NCI-H526 (cell line): Measurements from ENCODE around the gene OBP2B.
"Not testable (repeated sequence)": the region's sequence is repeated elsewhere in the genome, so short reads cannot be mapped to it uniquely, and the experiment has no call there.

Experiments used
- DNase-seq, 2 experiments: peaks; one replicate each; lab custom pipeline; 2025; lab: John Stamatoyannopoulos, UW

OBP2B gene

DNA sequence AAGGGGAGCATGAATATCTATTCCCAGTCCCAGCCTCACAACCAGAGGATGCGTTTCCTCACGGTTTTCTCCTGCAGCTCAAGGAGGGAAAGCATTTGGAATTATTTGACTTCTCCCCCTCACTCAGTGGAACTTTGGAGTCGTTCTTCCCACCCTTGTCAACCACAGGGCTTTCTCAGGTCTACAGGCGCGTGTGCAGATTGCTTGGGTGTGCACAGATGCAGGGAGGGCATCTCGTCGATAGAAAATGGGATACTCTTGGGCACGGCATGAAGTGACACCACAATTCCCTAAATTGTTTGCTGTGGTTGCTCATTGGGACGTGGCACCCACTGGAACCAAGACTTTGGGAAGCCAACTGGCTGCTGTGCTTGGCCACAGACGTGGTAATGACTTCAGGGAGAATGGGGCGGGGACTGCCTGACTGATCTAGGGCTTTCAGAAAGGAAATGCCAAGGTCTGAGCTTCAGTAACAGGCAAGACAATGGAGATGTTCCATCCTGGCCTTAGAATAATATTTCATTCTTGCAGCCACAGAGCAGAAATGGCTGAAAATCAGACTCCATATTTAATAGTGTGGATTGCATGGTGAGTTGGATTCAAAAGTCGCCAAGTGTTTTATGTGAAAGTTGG lies 12.2 kb upstream of the OBP2B start:
- DNase-seq, result no peak

DNA sequence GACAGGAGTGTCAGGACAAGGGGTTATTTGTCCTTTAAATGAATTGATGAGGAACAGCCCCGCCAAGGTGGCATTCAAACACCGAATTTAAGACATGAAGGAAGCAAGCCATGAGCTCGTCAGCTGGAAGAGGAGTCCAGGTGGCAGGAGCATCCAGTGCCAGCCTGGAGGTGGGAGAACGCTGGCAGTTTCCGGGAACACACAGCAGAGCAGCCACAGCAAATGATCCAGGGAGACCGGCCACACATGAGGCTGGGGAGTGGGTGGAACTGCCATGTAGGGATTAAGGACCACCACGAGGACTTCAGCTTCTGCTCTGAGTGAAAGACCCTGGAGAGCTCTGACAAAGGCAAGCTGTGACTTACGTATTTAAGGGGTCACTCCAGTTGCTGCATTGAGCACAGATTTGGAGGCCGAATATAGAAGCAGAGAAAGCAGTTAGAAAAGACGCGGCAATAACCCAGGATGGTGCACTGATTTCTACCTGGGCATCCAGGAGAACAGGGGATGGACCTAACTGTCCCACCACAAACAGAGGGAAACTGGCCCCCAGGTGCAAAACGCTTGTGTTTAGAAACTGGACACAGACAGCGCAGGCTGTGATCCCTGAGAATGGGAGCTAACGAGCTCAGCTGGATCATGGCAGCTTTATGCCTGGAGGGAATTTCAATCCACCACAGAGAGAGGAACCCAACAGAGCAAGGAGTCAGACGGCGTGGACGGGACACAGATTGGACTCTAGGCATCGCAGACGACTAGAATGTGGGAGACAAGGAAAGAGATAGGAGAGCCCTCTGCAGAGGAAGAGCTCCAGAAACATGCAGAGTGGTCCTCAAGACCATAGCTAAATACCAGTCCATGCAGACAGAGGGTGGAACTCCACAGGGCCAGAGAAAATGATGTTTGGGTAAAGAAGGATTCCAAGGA lies 9.3 kb upstream of the OBP2B start:
- DNase-seq, result not testable (repeated sequence)

- not testable (repeated sequence) for DNase-seq
These were observed 8.4 kb upstream of the OBP2B start for GRCh38 chr9:133217333-133217988.

DNA sequence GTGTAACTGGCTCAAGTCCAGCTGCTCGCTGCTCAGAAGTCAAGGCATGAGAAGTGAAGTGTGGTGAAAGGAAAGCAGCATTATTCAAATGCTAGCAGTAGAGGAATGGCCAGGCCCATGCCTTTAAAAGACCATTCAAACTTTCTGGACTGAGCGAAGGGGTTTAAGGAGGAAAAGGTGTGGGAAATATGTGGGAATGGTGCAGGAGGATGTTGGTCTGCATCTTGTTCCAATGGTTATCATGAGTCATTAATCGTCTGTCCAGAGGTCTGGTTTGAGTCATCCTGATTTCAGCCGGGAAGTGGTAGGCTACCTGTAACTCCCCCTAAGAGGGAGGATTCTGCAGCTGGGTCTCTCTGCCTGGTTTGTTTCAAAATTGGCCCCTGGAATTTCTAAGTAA lies 5.2 kb upstream of the OBP2B start:
- DNase-seq, result not testable (repeated sequence)

DNA sequence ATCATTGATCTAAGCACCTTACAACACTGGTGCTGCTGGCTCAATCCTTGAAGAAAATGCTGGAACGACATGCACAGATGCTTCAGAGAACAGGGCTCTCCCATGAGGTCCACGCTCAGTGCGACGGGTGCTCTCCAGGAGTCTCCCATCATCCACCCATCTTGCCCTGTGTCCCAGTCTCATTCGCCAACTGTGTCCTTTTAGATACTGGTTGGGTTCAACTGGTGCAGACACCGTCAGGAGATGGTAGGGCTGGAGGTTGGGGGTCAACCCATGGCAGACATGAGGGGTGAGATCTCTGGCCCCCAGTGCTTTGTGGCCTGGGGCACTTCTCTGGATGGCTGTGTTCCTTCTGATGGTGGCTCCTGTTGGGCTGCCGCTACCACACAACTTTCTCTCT lies 1.6 kb upstream of the OBP2B start:
- DNase-seq, result no peak

- peak; percentile 23 to 32 for DNase-seq
These were observed 1.1 kb upstream of the OBP2B start for GRCh38 chr9:133210202-133210532.

DNA sequence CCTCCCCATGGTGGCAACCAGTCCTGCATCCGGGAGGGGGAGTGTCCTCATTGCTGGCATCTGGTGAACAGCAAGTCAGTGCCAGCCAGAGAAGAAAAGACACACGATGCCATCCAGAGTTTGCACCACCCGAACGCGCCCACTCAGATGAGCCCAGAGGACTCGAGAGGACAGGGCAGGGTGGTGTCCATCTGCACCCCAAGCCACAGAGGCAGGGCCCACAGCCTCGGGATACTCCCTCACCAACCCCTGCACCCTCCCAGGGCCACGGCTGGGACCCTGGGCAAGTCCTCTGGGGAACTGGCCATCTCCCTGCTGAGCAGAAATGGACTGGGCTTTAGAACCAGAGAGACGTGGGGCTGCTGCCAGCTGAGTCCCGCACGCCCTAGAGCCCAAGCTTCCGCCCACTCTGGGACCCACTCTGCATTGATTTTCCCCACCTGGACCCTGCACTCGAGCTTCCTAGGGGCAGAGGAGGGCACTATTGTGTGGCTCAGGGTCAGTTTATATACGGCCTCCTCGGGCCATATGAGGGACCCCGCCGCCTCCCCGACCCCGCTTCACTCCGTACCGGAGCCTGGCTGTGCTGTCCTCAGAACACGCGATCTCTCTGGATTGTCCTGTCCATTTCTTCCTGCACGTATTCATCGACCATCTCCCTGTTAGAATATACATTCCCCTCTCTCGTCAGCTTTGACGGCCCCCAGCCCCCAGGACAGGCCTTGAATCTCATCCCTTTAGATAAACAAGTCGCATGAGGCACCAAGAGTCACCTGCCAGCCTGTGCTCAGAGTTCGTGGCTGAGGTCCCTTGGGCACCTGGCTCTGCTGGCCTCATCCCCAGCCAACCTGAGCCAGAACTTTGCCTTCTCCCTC lies 514 bp upstream of the OBP2B start:
- not testable (repeated sequence) for DNase-seq

GRCh38 chr9:133208171-133208879 lies 725 bp downstream of the OBP2B start:
- not testable (repeated sequence) for DNase-seq

DNA sequence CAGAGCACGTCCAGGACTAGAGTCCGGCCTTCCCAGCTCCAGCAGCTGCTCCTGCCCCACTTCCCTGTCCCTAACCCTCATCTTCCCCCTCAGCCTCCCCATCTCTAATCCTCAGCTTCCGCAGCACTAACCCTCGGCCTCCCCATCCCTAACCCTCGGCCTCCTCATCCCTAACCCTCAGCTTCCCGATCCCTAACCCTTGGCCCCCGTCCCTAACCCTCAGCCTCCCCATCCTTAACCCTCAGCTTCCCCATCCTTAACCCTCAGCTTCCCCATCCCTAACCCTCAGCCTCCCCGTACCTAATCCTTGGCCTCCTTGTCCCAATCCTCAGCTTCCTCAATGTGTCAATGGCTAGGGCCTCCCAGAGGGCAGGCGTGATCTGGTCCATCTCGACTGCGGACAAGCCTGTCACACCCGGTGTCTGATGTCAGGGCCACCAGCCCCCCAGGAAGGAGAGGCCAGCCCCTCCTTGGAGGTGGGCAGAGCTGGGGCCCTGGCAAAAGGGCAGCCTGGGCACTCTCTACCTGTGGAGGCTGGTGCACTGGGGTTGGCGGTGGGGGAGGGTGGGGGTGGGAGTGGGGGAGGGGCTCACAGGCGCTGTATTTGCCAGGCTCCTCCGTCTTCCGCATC lies 1.4 kb downstream of the OBP2B start:
- DNase-seq, result no peak

- DNase-seq, result no peak
These were observed 2.0 kb downstream of the OBP2B start for GRCh38 chr9:133207021-133207531.

GRCh38 chr9:133205996-133206931 lies 2.8 kb downstream of the OBP2B start:
- DNase-seq, result no peak

DNA sequence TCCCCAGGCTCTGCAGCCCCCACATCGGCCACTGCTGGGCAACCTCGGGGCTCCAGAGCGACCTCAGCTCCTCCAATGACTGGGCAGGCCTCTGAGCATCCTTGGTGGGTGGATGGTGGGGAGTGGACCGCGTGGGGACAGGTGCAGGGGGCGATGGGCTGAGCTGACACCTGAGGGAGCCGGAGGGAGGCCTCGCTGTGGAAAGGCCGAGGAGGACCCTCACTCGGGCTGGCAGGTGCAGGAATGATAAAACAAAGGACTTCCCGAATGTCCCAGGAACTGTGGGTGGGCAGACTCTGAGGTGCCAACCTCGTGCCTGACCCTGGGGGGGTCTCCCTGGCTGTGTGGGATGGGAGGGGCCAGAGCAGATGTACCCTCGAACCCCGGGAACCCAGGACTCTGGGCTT lies 3.6 kb downstream of the OBP2B start:
- DNase-seq, result not testable (repeated sequence)

DNA sequence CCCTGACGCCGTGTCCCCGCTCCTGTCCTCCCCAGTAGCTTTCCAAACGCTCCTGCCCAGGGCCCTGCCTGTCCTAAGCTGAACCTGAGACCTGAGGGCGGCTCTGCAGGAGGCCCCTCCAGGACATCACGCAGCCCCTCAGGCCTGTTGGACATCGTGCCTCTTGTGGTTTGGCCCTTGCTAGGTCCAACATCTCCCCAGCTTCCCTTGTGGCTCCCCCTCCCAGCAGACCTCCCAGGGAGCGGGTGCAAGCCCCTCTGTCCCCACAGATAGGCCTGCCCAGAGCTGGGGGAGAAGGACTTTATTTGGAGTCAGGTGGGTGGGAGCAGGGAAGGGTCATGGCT lies 4.1 kb downstream of the OBP2B start:
- DNase-seq, result no peak

DNA sequence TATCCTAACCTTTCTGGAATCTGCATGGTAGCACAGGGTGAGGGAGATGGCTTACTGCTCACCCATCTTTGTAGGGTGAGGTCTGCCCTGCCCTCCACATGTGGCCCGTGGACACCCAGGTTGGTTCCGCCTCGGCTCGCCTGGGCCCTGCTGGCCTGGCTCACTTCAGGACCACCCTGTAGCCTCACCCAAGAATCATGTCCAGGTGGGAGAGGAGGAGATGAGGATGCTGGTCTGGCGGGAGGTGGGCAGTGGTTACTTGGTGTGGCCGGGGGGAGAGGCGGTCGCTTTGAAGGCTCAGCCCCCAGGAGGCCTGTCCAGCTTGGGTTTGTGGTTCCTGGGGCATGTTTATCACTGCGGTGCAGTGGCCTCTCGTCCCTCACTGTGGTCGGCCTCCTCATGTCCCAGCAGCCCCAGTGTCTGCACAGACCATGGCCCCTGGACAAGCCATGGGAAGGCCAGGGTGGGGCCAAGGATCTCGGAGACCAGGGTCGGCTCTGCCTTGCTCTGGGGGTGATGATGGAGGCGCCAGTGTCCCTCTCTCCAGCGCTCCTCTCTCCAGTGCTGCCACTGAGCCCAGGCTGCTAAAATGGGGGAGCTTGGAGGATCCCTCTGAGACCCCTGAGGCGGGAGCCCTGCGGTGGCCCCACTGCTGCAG lies 4.6 kb downstream of the OBP2B start:
- no peak for DNase-seq

DNA sequence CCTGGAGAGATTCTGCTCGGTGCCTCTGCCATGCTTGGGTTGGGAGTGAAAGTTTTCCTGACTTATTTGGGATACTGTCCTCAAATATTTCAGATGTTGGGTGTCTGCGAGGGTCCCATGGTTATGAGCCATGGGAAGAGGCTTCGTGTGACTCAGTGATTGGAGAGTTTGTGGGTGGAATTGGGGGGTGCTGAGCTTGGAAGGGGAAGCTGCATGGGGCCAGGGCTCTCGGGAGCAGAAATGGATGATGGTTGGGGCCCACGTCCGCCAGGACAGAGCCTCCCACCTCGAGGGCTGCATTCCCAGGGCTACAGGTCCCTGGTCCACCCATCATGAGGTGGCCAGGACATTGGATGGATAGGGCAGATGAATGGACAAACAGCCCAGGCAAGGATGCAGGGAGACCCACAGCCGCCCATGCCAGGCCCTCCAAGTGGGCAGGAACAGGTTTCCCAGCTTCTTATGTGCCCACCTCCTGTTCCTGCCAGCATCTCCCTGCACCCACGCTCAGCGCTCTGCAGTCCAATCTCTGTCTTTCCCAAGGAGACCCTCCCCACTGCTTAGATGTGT lies 5.5 kb downstream of the OBP2B start:
- DNase-seq, result no peak

GRCh38 chr9:133202688-133203453 lies 6.2 kb downstream of the OBP2B start:
- no peak for DNase-seq

- DNase-seq, result no peak
These were observed 6.9 kb downstream of the OBP2B start for GRCh38 chr9:133202145-133202513.
